ENCODE measurements around the gene KCNC3.

GRCh38 chr19:50322931-50323781, 6.0 kb downstream of the KCNC3 start:
- no peak for TF ChIP-seq CTCF (IDR thresholded peaks at IDR 0.05)
- TF ChIP-seq EP300 (IDR thresholded peaks at IDR 0.05) = no peak

Measured in suprapubic skin (tissue), 3 donors.